CD4-positive, alpha-beta T cell treated with Interleukin-12 subunit alpha and Interleukin-12 subunit beta, for 1 hour (primary cell): ENCODE measurements around the gene CCDC87.
"Not testable (repeated sequence)": the region's sequence is repeated elsewhere in the genome, so short reads cannot be mapped to it uniquely, and the experiment has no call there.

Experiments
- DNase-seq: peaks from one replicate; pipeline ENCODE4 v3.0.0-alpha.2; 2020

The CCDC87 gene

DNA sequence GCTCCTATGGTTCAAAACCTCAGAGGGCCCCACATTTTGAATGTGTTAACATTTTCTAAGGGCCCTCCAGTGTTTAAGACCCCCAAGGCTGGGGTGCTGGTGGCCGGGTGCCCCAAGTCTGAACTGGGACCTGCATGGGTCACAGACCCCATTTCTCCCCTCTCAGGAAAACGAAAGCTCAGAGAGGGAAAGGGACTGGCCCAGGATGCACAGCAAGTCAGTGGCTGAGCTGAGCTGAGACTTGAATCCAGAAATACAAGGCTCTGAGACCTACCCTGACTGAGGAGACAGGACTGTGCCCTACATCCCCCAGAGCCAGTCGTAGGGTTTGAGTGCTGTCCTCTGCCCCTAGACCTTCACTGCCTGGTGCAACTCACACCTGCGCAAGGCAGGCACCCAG lies 42.0 kb downstream of the CCDC87 start:
- DNase-seq = no peak

- DNase-seq = no peak
Measured at GRCh38 chr11:66549696-66550095, 43.2 kb downstream of the CCDC87 start.

DNA sequence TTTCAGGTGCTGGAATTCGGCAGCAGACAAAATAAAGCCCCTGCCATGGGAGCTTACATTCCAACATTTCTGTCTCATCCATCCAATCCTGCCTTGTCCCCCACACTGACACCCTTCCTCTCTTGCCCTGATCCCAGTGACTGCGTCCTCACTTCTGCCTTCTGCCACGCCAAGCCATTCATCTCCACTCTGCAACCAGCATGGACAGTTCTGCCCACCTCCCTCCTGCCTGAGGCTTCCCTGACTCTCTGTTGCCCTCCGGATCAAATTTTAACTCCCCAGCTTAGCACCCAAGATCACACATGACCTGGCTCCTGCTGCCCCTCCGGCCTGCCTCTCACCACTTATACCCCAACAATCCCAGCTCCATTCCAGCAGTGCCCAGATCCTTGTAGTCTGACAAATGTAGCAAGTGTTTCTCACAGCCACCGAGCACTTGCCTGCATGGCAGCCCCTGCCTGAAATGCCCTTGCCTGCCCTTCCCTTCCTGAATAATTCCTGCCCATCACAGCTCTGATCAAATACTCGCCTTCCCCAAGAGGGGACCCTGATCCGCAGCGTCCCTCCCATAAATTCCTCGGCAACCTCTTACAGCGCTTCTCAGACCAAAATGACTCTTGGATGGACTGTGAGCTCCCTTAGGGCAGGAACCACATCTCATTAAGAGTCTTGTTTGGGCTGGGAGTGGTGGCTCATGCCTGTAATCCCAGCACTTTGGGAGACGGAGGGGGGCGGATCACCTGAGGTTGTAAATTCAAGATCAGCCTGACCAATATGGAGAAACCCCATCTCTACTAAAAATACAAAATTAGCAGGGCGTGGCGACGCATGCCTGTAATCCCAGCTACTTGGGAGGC lies 43.9 kb downstream of the CCDC87 start:
- no peak for DNase-seq

GRCh38 chr11:66548041-66548440 lies 44.8 kb downstream of the CCDC87 start:
- no peak for DNase-seq

- DNase-seq = no peak
Measured at GRCh38 chr11:66547662-66548009, 45.2 kb downstream of the CCDC87 start.

DNA sequence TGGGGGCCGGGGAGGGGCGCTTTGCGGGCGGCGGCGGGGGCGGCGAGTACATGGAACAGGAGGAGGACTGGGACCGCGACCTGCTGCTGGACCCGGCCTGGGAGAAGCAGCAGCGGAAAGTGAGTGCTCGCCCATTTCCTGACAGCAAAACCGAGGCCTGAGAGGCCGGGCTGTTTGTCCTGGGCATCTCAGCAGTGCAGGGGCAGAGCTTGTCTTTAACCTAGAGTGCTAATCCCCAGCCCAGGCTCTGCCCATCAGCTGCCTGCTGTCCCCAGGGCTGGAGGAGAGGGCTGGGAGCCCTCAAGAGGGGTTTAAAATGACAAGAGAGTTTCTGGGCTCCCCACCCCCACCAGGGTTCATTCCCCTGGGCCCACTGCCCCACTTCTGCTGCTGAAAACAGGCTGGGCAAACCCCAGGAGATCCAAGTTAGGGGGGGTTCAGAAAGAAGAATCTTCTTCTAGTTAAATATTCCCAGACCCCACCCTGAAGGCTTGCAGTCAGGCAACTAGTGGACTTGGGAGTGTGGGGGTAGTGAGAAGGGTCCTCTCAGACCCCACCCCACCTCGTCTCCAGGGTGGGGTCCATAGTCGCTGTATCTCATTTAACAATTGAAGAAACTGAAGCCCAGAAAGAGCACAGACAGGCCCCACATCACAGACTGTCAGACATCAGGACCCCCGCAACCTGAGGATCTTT lies 45.7 kb downstream of the CCDC87 start:
- DNase-seq = no peak

DNA sequence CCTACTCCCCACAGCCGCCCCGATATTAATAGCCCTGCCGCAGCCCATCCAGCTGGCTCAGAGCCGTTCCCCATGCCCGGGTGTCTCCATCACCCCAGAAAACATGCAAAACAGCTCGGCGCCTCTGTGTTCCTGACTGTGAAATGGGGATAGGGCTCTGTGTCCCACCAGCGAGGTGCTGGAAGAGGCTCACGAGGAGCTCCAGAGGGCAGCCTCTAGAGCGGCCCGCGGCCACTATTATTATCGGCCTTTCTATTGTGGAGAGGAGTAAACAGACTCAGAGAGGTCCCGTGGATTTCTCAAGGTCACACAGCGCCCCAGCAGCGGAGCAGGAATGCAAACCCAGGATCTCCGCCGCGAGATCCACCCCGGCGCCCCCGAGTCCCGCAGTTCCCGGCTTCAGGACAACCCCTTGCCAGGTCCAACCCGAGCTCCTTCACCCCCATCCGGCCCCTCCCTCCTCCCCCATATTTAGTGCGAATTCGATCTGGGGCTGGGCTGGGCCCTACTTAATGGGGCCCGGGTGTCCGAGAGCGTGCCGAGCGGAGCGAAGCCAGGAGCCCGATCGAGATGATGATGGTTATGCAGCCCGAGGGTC lies 46.4 kb downstream of the CCDC87 start, which contains the start of gene ACTN3:
Gene ACTN3 (plus strand): TSS at position 536 of the 598 bp plus-strand sequence. CDS start 35 bp downstream, at position 571.
- DNase-seq = no peak

GRCh38 chr11:66545701-66546367 lies 47.0 kb downstream of the CCDC87 start, which contains the start of gene ZDHHC24:
ZDHHC24 (minus strand) TSS chr11:66546048; CDS start chr11:66546003, 45 bp downstream.
- peak; percentile 91 for DNase-seq

DNA sequence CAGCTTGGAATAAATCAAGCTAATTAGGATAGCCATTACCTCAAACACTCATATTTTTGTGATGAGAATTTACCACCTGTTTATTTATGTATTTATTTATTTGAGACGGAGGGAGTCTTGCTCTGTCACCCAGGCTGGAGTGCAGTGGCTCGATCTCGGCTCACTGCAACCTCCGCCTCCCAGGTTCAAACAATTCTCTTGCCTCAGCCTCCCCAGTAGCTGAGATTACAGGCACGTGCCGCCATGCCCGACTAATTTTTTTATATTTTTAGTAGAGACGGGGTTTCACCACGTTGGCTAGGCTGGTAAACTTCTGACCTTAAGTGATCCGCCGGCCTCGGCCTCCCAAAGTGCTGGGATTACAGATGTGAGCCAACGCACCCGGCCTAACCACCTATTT lies 47.9 kb downstream of the CCDC87 start:
- DNase-seq = not testable (repeated sequence)

GRCh38 chr11:66543263-66544107 lies 49.4 kb downstream of the CCDC87 start:
- peak; percentile 80 for DNase-seq

- DNase-seq = no peak
Measured at GRCh38 chr11:66542362-66542761, 50.5 kb downstream of the CCDC87 start.

- no peak for DNase-seq
Measured at GRCh38 chr11:66541892-66542291, 51.0 kb downstream of the CCDC87 start.

DNA sequence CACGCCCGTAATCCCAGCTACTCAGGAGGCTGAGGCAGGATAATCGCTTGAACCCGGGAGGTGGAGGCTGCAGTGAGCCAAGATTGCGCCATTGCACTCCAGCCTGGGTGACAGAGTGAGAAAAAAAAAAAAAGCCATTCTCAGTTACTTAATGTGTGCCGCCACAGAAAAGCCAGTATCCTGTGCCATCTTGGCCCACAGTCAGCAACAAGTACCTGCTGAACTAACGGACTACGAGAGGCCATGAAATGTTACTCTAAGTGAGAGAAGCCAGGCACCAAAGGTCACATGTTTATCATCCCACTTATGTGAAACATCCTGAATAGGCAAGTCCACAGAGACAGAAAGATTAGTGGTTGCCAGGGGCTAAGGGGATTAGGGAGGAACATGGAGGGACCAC lies 52.3 kb downstream of the CCDC87 start:
- not testable (repeated sequence) for DNase-seq
